GM18511 (cell line): Measurements from ENCODE around the gene CNTNAP4.

ENCODE experiments used
- ATAC-seq: cut with Tn5 transposase; IDR thresholded peaks from one replicate; pipeline ENCODE4 v1.9.1; 2021; ENCODE audit warnings: mild to moderate bottlenecking, moderate library complexity; ENCODE audit not compliant: unreplicated experiment

Gene CNTNAP4

DNA sequence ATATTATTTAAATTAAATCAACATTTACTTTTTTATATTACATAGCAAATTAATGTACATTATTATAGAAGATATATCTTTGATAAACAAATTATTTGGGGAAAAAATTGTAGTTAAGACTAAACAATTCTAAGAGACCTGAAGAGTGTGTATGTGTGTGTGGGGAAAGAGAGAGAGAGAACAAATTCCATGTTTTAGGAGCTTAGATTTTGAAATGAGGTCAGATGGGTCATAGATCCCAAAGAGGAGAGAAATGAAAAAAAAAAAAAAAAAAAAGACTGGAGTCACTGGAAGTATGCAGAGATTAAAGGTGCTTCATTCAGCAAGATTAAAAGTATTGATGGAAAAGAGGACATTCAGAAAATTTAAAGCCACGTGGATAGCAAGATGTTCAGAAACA lies 206.8 kb downstream of the CNTNAP4 start:
- ATAC-seq = no peak

- no peak for ATAC-seq
Measured at GRCh38 chr16:76486740-76487139, 209.5 kb downstream of the CNTNAP4 start.

- no peak for ATAC-seq
Measured at GRCh38 chr16:76487411-76488064, 210.3 kb downstream of the CNTNAP4 start.

DNA sequence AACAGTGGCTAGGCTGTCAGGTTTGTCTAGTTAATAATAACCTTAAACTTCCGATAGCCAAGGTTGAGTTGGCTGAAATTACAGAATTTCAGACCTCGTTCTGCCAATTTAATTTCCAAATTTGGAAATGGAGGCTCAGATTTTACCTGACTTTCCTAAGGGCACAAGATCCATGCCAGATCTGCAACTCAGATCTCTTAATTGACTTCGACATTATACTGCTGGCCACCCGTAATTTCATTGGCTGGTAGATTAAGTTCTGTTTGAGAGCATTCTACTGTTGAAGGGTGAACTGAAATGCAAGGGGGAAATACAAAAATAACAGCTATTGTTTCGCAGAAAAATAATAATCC lies 210.8 kb downstream of the CNTNAP4 start:
- no peak for ATAC-seq

GRCh38 chr16:76490036-76490639 lies 212.9 kb downstream of the CNTNAP4 start:
- no peak for ATAC-seq

GRCh38 chr16:76500006-76500405 lies 222.8 kb downstream of the CNTNAP4 start:
- ATAC-seq = no peak

GRCh38 chr16:76502063-76502462 lies 224.9 kb downstream of the CNTNAP4 start:
- ATAC-seq = no peak

- no peak for ATAC-seq
Measured at GRCh38 chr16:76502555-76502954, 225.4 kb downstream of the CNTNAP4 start.

DNA sequence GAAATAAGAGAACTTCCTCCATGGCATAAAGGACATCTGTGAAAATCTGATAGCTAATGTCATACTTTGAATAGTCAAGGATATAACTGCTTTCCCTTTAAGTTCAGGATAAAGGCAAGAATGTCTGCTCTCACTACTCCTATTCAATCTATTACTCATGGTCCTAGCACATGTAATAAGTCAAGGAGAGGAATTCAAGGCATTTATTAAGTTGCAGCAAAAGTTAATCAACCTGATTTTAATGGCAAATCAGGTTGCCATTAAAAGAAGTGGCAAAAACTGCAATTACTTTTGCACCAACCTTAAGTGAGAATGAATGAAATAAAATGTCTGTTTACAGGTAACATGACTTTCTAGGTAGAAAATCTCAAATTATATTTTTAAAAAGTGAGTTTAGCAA lies 225.9 kb downstream of the CNTNAP4 start:
- no peak for ATAC-seq

- ATAC-seq = peak; percentile 49
Measured at GRCh38 chr16:76511203-76511602, 234.0 kb downstream of the CNTNAP4 start.

DNA sequence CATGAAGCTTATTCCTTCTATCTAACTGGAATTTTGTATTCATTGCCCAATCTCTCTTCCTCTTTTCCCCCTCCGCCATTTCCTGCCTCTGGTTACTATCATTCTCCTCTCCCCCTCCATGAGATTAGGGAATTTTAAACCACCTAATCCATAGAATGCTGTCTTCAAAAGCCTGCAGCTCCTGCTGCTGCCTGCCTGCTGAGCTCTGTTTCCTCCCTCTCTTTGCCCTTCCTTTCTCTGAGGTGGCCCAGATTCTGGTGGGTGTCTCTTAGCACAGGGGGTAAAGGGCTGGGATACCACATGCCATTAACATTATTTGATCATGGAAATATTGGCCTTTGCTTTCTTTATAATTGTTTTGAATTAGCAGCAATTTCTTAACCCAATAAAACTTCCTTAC lies 241.6 kb downstream of the CNTNAP4 start:
- ATAC-seq = no peak

- ATAC-seq = no peak
Measured at GRCh38 chr16:76524356-76524755, 247.2 kb downstream of the CNTNAP4 start.

- no peak for ATAC-seq
Measured at GRCh38 chr16:76524769-76525168, 247.6 kb downstream of the CNTNAP4 start.

- no peak for ATAC-seq
Measured at GRCh38 chr16:76527244-76527643, 250.0 kb downstream of the CNTNAP4 start.

- no peak for ATAC-seq
Measured at GRCh38 chr16:76529120-76529519, 251.9 kb downstream of the CNTNAP4 start.

DNA sequence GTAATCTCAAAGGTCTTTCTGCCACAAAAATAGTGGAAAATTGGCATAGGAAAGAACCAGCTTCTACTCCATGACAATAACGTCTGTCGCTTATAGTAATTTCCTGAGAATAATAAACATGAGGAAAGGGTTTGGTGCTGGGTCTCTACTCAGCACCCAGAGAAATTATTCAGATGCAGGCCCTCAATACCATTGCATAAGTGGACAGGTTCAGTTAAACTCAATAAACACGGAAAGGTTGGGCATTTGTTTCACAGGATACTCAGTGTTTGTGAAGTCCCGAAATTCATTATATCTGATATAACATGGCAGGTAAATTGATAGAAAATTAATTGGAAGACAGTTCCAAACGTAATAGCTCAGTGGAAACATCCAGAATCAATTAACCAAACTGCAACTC lies 254.0 kb downstream of the CNTNAP4 start:
- no peak for ATAC-seq

GRCh38 chr16:76532188-76532973 lies 255.2 kb downstream of the CNTNAP4 start:
- ATAC-seq = no peak

DNA sequence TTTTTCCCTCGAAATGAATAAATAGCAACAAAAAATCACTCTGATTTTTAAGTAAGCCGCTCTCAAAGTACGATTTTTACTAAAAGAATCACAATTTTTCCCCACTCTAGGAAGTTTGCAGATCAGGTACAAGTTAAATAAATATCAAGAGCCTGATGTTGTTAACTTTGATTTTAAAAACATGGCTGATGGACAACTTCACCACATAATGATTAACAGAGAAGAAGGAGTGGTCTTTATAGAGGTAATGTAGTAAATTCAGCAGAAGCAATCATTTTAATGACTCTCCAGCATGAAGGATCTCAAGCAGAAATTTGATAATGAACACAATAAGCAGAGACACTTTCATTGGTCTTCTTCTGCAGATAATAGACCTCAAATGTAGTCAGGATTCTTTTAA lies 262.4 kb downstream of the CNTNAP4 start:
- no peak for ATAC-seq

- ATAC-seq = no peak
Measured at GRCh38 chr16:76541070-76541469, 263.9 kb downstream of the CNTNAP4 start.

DNA sequence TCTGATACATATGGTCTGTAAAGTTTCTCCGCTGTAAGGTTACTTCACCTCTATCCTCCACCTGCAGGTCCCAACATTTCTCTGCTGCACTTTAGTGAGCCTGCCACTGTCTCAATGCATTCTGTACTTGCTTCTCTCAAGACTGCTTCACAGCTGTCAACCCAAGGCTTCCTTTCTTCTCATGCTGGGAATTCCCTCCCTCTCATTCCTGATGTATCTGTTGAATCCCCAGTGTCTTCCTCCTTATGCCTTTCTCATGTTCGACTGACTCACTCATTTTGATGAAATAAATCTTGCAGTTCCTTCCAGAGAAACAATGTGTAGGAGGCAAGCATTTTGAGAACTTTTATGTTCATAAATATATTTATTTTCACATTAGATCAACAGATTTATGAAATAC lies 288.3 kb downstream of the CNTNAP4 start:
- ATAC-seq = no peak

- no peak for ATAC-seq
Measured at GRCh38 chr16:76571755-76572154, 294.6 kb downstream of the CNTNAP4 start.

- ATAC-seq = no peak
Measured at GRCh38 chr16:76573281-76573680, 296.1 kb downstream of the CNTNAP4 start.
